Activated CD4-positive, alpha-beta T cell treated with anti-CD3 and anti-CD28 coated beads for 24 hours (primary cell): ENCODE measurements around the gene S1PR4.
"Not testable (repeated sequence)": the region's sequence is repeated elsewhere in the genome, so short reads cannot be mapped to it uniquely, and the experiment has no call there.

Experiments
- DNase-seq, 2 donors: peaks; one replicate each; pipeline ENCODE4 v3.0.0-alpha.2; 2020; ENCODE audit warnings: low read depth in 2 of 2

The S1PR4 gene

DNA sequence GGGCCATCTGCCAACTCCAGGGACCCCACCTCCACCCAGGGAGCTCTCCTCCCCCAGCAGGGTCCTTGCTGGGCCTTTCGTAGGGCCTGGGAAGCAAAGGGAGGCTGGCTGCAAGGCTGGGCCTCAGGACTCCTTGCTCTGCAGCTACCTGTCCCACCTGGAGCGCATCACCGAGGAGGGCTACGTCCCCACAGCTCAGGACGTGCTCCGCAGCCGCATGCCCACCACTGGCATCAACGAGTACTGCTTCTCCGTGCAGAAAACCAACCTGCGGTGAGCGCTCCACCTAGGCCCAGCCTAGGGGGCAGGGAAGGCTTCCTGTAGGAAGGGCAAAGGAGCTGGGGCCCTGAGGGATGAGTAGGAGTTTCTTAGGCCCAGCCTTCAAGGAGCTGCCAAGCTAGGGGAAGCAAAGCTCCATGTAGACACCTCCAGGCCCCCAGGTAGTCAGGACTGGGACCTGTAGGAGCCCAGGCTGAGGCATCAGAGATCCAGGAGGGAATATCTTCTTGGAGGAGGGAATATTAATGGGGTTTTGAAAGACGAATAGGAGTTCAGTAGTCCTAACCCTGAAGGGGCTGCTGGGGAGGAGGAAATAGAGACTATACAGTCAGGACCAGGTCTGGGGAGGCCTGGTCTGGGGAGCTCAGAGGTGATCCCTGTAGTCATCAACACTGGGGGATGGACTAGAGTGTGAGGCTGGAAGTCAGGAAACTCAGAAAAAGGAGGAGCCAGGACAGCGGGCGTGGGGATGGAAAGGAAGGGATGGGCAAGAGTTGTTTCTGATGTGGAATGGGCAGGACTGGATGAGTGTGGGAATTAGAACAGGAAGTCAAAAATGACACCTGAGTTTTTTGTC, 26.8 kb upstream of the S1PR4 start:
- DNase-seq: no peak

DNA sequence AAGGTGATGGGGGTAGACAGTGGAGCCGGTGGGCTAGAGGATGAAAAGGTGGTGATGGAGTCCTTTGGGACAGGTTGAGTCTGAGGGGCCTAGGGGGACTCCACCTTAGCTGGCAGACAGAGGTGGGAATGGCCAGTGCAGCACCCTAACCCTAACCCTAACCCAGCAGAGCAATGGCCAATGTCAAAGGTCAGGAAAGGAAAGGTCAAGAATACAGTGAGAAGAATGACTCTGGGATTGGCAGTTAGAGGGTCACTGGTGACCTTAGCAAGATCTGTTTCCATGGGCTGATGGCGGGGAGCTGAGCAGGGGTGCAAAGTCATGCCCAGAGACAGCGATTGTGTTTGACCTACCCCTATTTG, 26.2 kb upstream of the S1PR4 start:
- no peak for DNase-seq

DNA sequence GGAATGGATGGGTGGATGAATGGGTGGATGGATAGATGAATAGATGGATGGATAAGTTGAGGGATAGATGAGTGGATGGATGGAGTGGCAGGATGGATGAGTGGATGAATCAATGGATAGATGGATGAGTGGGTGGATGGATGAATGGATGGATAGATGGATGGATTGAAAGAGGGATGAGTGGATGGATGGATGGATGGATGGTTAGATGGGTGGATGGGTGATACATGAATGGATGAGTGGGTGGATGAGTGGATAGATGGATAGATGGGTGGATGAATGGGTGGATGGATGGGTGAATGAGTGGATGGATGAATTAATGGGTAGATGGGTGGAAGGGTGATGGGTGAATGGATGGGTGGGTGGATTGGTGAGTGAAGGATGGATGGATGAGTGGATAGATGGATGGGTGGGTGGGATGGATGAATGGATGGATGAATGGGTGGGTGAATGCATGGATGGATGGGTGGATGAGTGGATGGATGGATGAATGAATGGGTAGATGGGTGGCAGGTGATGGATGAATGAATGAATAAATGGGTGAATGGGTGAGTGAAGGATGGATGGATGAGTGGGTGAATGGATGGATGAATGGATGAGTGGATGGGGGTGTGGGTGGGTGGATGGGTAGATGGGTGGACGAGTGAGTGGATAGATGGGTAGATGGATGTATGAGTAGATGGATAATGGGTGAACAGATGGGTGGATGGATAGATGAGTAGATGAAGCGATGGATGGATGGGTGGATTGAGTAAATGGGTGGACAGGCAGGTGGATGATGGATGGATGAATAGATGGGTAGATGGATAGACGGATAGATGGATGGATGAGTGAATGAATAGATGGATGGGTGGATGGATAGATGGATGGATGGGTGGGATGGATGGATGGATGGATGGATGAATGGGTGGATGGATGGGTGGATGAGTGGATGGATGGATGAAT, 25.0 kb upstream of the S1PR4 start:
- DNase-seq: no peak

DNA sequence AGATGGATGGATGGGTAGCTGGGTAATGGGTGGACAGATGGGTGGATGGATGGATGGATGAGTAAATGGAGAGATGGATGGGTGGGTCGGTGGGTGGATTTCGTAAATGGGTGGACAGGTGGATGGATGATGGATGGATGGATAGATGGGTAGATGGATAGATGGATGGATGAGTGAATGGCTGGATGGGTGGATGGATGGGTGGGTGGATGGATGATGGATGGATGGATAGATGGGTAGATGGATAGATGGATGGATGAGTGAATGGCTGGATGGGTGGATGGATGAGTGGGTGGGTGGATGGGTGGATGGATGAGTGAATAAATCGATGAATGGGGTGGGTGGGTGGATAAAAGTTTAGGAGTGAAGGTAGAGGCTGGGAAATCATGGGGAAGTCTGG, 24.1 kb upstream of the S1PR4 start:
- DNase-seq: not testable (repeated sequence)

DNA sequence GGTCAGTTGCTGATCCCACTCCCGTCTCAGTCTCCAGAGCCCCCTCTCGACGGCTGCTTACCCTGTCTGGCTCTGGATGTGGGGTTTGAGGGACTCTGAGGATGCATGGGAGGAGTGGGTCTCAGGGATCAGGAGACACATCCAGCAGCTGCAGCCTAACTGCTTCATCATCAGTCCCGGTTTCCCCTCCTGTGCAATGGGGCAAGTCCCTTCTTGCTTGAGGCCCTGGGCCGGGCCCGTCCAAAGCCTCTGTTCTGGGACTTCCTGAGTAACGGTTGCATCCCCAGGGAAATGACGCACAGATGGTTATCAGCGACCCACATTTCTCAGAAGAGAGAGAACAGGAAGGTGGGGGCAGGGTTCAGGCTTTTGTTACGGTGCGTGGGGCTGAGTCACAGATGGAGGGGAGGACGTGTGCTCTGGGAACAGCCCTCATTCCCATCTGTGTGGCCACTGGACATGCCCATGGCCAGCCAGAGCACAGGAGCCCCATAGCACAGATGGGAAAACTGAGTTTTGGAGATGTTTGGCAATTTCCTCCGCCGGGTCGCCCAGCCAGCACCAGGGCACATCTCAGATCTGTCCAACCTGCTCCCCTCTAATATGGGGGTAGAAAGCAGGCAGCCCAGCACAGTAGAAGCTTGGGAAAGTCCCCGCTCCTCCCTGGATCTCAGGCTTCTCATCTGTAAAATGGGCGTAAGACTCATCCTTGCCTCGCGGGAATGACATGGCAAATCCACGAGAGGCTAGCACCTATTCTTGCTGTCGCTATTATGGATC, 23.4 kb upstream of the S1PR4 start:
- peak; percentile 63 to 77 for DNase-seq

DNA sequence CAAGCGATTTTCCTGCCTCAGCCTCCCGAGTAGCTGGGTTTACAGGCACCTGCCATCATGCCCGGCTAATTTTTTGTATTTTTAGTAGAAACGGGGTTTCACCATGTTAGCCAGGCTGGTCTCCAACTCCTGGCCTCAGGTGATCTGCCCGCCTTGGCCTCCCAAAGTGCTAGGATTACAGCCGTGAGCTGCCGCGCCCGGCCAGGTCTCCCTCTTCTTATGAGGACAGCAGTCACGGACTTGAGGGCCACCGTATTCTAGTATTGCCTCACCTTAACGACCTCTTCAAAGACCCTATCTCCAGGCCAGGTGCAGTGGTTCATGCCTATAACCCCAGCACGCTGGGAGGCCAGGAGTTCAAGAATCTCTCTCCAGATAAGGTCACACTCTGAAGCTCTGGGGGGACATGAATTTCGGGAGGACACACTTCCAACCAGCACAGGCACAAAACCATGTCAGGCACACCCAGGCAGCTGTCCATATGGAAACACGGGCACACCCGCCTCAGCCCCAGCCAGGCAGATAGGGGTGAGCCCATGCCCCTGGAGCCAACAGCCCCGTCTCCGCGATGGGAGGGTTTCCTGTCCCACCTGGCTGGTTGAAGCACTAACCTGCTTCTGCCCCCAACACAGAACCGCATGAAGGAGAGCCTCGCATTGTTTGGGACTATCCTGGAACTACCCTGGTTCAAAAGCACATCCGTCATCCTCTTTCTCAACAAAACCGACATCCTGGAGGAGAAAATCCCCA, 21.3 kb upstream of the S1PR4 start:
- no peak for DNase-seq

DNA sequence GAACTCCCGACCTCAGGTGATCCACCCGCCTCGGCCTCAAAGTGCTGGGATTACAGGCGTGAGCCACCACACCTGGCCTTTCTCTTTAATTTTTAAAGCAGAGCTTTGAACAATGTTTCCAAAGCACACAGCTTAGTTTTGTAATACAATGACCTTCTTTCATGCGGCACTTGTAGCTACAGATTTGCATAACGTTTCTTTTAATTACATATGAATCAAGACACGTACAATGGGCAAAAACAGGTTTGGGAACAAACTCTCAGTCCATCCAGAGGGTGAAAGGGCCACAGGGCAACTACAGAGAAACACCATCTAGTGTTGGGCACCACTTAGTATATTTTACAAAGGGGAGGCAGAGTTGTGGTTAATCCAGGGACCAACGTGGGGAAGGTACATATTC, 19.0 kb upstream of the S1PR4 start:
- no peak for DNase-seq

DNA sequence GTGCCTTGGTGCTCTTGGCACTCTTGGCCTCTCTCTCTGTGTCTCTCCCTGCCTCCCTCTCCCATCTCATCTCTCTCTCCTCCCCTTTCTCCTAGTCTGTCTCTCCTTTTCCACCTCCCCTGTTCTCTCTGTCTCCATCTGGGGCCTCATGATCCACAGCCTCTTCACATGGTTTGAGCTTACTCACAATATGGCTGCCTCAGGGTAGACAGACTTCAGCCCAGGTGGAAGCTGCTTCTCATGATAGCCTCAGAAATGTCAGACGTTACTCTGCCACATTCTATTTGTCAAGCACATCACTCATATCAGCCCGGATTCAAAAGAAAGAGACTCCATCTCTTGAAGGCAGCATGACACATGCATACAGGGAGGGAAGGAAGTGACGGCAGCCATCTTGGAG, 18.4 kb upstream of the S1PR4 start:
- no peak for DNase-seq

DNA sequence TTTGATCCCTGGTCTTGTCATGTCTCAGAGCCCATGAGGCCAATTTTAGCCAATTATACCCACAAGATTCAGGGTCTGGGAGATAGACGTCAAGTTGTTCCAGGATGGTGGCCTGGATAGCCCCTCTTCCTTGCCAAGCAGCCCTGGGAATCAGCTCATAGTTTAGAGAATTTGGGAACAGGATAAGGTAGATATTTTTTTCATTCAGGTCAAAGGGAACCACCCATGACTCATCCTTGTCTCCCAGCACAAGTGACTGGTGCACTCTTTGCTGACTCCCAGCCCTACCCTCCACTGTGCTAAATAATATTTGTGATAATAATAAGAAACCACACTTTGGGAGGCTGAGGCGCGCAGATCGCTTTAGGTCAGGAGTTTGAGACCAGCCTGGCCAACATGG, 17.1 kb upstream of the S1PR4 start:
- no peak for DNase-seq

DNA sequence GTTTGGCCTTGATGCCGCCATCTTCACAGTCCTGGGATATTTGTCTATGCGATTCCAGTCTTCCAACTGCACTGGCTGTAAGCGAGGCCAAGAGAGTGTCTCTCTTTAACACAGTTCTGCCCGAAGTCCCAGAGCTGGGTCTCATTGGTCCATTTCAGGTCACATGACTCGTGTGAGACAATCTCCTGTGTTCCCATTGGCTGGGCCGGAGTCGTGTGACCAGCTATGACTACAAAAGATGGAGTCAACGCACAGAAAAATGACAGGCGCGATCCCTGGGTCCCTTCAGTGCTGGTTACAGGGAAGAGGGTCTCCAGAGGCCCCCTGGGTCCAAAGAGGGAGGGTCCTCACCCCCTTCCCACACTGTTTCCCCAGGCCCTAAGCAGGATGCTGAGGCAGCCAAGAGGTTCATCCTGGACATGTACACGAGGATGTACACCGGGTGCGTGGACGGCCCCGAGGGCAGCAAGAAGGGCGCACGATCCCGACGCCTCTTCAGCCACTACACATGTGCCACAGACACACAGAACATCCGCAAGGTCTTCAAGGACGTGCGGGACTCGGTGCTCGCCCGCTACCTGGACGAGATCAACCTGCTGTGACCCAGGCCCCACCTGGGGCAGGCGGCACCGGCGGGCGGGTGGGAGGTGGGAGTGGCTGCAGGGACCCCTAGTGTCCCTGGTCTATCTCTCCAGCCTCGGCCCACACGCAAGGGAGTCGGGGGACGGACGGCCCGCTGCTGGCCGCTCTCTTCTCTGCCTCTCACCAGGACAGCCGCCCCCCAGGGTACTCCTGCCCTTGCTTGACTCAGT, 15.9 kb upstream of the S1PR4 start:
- no peak for DNase-seq

DNA sequence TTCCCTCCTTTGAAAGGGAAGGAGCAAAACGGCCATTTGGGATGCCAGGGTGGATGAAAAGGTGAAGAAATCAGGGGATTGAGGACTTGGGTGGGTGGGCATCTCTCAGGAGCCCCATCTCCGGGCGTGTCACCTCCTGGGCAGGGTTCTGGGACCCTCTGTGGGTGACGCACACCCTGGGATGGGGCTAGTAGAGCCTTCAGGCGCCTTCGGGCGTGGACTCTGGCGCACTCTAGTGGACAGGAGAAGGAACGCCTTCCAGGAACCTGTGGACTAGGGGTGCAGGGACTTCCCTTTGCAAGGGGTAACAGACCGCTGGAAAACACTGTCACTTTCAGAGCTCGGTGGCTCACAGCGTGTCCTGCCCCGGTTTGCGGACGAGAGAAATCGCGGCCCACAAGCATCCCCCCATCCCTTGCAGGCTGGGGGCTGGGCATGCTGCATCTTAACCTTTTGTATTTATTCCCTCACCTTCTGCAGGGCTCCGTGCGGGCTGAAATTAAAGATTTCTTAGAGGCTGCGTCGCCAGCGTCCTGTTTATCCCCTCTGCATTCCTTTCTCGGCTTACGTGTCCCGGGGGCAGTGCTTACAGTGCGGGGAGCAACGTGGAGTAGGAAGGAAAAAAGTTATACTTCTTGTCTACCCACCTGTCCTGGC, 15.2 kb upstream of the S1PR4 start:
- DNase-seq: peak; percentile 57 to 62

DNA sequence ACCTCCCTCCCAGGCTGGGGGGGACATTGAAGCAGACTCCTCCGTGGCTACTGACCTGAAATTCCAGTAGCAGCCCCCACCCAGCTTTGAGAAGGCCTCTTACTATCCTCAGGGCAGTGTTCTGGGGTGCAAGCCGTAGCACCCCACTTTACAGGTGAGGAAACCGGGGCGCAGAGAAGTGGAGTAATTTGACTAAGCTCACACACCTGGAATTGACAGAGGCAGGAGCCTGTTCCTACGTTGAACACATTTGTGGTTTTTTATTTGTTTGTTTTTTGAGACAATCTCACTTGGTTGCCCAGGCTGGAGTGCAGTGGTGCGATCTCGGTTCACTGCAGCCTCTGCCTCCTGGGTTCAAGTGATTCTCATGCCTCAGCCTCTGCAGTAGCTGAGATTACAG, 14.6 kb upstream of the S1PR4 start:
- DNase-seq: no peak

DNA sequence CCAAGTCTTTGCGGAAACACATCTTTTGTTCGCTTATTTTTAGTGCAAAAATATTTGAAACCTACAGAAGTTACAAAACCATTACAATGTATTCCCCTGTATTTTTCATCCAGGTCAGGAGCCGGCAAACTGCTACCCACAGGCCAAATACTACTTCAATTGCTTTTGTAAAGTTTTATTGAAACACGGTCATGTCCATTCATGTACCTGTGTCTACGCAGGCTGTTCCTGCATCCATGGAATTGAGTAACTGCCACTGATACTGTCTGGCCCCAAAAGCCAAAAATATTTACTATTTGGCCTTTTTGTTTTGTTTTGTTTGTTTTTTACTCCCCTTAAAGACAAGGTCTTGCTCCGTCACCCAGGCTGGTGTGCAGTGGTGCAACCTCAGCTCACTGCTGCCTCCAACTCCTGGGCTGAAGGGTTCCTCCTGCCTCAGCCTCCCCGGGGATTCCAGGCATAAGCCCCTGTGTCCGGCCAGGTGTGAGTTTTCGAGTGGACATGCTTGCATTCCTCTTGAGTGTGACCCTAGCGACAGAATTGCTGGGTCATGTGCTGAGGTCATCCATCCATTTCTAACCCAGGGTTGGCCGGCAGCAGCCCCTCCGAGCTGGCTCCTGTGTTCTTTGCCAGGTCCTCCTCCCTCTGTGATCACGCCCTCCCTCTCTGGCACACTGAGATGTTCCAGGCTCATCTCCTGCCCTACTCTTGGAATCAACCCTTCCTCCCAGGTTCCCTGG, 10.9 kb upstream of the S1PR4 start:
- no peak for DNase-seq

DNA sequence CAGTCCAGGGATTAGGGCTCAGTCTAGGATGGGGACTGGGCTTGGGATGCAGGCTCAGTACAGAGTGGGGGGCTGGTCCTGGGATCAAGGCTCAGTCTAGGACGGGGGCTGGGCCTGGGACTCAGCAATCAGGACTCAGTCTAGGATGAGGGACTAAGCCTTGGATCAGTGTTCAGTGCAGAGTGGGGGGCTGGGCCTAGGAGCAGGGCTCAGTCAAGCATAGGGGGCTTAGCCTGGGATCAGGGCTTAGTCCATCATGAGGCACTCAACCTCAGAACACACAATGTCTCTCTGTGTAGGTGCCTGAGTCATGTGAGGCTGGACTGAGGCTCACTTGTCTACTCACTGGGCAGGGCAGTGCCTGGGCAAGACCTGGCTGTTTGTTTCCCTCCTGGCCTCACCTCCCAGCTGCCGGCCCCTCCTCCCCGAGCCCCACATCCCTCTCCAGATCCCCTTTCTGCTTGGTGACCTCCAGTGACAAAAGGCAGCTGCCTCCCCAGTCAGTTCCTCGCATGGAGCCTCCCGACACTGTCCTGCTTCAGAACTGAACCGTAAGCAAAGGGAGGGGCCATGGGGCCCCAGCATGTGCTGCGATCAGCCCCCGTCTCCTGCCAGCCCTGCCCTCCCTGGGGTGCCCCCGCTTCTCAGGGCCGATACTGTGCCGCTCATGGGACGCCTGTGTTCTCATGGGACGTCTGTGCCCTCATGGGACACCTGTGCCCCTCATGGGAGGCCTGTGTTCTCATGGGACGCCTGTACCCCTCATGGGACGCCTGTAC, 6.5 kb upstream of the S1PR4 start:
- no peak for DNase-seq

DNA sequence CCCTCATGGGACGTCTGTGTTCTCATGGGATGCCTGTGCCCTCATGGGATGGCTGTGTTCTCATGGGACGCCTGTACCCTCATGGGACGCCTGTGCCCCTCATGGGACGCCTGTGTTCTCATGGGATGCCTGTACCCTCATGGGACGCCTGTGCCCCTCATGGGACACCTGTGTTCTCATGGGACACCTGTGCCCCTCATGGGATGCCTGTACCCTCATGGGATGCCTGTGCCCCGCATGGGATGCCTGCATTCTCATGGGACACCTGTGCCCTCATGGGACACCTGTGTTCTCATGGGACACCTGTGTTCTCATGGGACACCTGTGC, 5.9 kb upstream of the S1PR4 start:
- not testable (repeated sequence) for DNase-seq

DNA sequence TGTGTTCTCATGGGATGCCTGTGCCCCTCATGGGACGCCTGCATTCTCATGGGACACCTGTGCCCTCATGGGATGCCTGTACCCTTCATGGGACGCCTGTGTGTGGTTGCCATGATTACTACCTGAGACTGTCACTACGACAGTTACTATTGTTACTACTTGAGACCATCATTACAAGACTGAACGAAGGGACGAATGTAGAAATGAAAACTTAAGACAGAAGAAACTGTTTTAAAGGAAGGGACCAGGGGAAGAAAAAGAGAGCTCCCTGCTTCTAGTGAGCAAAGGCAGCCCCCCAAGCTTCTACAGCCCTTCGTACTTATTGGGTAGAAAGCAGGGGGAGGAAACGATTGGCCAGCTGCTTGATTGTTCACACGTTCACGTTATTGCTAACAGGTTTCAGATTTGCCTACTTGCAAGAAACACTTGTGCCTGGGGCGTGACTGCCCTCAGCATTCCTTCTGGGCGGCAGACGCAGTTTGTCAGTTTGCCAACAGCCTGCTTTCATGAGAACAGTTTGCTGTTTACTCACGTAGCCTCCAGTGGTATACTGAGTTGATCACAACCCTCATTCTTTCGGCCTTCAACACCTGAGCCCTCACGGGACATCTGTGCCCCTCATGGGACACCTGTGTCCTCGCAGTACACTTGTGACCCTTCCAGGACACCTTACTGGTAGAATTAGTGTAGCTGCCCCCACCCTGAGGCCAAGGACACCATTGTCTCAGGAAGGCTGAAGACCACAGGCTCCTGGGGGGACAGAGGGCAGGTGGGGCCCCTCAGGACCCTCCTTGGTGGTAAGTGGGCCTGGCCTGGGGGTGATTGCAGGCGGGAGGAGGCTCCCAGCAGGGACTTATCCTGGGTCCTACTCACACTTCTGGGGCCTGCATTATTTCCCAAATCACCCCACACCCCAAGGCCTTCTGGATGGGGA, 2.5 kb upstream of the S1PR4 start:
- DNase-seq: no peak

DNA sequence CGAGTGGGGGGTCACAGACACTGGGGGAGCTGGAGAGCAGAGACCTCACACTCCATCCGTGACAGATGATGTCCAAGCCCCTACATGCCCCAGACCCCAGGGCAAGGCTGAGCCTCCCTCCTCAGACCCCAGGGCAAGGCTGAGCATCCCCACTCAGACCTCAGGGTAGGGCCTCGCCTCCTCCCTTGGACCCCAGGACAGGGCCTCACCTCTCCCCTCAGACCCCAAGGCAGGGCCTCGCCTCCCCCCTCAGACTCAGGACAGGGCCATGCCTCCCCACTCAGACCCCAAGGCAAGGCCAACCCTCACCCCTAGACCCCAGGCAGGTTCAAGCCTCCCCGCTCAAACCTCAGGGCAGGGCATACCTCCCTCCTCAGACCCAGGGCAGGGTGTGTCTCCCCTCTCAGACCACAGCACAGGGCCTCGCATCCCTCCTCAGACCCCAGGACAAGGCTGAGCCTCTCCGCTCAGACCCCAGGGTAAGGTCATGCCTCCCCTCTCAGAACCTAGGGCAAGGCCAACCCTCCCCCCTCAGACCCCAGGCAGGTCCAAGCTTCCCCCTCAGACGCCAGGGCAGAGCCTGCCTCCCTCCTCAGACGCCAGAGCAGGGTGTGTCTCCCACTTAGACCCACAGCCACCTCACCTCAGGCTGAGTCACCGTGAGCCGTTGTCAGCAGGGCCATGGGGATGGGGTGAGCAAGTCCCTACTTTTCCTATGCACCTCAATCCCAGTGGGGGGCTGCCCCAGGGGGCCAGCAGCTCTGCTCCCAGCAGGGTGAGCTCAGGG, 1.7 kb upstream of the S1PR4 start:
- peak; percentile 41 to 57 for DNase-seq
